Globus pallidus (tissue), 1 donor: ENCODE measurements around the gene COG8.
"Not testable (repeated sequence)": the region's sequence is repeated elsewhere in the genome, so short reads cannot be mapped to it uniquely, and the experiment has no call there.

Source experiments
- DNase-seq: peaks from one replicate; pipeline ENCODE4 v3.0.0-alpha.2; 2015; ENCODE audit warnings: low spot score

COG8 gene, protein sequence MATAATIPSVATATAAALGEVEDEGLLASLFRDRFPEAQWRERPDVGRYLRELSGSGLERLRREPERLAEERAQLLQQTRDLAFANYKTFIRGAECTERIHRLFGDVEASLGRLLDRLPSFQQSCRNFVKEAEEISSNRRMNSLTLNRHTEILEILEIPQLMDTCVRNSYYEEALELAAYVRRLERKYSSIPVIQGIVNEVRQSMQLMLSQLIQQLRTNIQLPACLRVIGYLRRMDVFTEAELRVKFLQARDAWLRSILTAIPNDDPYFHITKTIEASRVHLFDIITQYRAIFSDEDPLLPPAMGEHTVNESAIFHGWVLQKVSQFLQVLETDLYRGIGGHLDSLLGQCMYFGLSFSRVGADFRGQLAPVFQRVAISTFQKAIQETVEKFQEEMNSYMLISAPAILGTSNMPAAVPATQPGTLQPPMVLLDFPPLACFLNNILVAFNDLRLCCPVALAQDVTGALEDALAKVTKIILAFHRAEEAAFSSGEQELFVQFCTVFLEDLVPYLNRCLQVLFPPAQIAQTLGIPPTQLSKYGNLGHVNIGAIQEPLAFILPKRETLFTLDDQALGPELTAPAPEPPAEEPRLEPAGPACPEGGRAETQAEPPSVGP

GRCh38 chr16:69339289-69340094, at the start of gene COG8, which contains the start of gene NIP7:
TSS of gene COG8 (minus strand) at chr16:69339564. CDS start at chr16:69339552, 12 bp downstream.
TSS of gene NIP7 (plus strand) at chr16:69339772. CDS start at chr16:69339830, 58 bp downstream.
- peak; percentile 98 for DNase-seq

DNA sequence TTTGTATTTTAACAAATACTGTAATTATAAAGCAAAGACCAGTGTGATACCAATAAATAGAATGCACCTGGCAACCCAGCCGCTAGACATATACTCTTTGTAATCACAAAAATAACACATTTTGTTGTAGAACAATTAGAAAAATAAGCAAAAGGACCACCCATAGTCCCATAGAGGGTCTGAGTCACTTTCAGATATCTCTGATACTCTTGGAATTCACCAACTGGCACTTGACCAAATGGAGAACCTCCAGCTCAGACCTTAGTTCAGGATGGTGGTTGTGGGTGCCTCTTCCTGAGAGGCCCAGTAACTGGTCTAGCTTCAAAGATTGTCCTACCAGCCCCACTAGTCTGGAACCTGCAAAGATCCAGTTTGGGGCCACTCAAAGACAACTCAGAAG, 47.2 kb upstream of the COG8 start:
- no peak for DNase-seq

- DNase-seq = no peak
Measured at GRCh38 chr16:69384974-69385373, 45.6 kb upstream of the COG8 start.

DNA sequence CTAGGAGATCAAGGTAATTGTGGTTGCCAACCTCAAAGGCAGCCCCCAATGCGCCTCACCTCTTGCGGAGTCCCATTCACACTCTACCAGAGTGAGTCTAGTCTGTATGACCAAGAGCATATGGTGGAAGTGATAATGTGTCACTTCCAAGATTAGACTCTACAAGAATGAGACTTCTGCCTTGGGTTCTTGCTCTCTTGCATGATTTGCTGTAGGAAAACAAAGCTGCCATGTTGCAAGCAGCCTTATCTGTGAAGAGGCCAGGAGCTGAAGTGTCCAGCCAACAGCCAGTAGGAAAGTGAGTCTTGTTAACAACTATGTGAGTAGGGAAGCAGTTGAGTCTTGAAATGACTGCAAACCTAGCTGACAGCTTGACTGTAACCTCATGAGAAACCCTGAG, 43.1 kb upstream of the COG8 start:
- DNase-seq = no peak

DNA sequence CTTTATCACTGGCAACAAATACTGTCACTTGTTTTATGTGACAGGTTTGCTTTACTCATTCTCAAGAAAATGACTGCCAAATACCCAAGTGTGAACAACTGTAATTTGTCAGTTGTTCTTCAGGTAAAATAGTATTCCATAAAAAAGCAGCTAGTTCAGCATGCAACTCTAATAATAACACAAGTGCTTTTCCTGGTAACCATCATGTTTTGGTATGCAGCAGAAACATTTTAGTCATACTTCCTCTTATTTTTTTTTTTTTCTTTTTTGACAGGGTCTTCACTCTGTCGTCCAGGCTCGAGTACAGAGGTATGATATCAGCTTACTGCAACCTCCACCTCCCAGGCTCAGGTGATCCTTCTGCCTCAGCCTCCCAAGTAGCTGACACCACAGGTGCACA, 41.9 kb upstream of the COG8 start:
- DNase-seq = no peak

DNA sequence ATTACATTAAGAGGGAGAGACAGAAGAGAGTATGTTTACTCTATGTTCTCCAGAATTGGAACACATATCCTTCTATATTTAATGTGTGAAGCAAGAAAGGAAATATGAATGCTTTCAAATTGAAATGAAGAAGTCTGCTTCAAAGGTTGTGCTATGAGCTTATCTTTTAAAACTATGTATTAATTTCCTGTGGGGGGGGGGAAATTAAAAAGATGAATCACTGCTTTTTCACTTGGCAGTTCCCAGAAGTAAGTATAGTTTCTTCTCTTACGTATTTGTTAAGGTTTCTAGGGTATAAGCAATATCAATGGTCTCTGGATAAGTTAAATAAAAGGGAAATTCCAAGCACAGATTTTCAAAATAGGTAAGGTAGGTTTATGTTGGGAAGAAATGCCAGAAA, 39.4 kb upstream of the COG8 start:
- DNase-seq = no peak

- no peak for DNase-seq
Measured at GRCh38 chr16:69378036-69378435, 38.7 kb upstream of the COG8 start.

GRCh38 chr16:69376393-69377059, 37.2 kb upstream of the COG8 start:
- DNase-seq = no peak

DNA sequence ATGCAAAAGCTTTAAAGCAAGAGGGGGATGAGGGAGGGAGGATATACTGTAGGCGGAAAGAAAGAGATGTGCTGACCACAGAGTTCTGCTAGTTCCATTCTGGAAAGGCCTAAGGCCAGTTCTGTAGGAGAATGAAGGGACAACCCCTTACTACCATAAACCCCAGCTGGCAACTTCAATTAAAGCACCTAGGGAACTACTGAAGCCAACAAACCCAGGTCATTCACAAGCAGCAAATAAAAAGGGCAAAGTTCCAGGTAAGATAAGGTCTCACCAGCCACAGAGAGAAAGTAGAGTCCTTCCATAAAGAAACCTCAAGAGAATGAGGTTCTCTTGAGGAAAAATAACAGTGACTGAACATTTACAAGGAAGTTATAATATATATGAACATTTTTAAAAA, 33.7 kb upstream of the COG8 start:
- DNase-seq = no peak

GRCh38 chr16:69371564-69371963, 32.2 kb upstream of the COG8 start:
- DNase-seq = no peak

DNA sequence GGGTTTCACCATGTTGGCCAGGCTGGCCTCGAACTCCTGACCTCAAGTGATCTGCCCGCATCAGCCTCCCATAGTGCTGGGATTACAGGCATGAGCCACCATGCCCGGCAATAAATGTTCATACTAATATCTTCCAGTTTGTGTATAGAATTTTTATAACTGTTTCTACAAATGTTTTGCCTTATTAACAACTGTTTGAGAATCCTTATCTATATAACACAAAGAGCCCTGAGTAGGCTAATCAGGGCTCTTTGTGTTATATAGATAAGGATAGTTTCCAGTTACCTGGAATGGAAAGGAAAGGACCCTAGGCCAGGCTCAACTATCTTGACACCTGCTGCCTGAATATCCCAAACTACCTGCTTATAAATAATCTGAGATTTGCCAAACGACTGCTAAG, 29.5 kb upstream of the COG8 start:
- DNase-seq = no peak

DNA sequence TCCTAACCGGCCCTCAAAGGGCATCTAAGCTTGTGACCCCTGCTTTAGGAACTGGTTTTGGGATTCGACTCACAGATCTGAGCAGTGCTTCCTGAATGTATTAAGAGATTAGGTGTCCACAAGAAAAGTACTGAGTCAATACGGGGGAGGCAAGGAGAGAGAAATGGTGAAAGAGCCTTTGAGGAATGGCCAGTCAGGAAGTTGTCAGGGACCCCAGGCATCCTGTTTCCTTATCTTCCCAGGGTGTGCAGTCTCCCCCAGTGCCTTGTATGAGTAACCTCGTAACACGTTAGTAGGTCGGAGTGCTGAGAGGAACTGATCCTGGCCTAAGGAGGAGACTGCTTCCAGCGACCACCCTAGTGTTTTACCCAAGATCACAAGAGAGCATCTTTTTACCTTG, 28.6 kb upstream of the COG8 start:
- DNase-seq = no peak

DNA sequence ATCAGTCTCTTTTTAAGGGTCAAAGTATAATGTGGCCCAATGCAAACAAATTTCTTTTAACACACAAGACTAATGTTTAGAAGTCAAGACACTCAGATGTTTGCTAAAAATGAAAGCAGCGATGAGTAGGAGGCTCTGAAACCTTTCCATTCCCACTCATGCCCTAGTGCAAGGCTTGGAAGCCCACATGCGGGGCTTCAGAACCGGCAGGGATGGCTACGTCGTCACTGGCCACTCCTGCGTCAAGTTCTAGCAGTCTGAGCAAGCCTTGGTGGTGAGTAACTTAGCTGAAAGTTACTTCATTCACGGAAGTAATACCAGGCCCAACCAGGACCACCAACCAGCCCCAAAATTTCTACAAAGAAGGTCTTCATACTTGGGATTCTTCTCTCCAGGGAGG, 27.1 kb upstream of the COG8 start:
- no peak for DNase-seq

GRCh38 chr16:69365901-69366300, 26.5 kb upstream of the COG8 start:
- no peak for DNase-seq

- no peak for DNase-seq
Measured at GRCh38 chr16:69364088-69364487, 24.7 kb upstream of the COG8 start.

GRCh38 chr16:69363281-69363717, 23.9 kb upstream of the COG8 start:
- no peak for DNase-seq

GRCh38 chr16:69360070-69360469, 20.7 kb upstream of the COG8 start:
- not testable (repeated sequence) for DNase-seq

GRCh38 chr16:69351309-69352027, 12.1 kb upstream of the COG8 start, which contains the start of gene TMED6:
TSS of gene TMED6 (minus strand) at chr16:69351786. CDS start at chr16:69351753, 33 bp downstream.
- no peak for DNase-seq

- DNase-seq = no peak
Measured at GRCh38 chr16:69350536-69351133, 11.3 kb upstream of the COG8 start.

- DNase-seq = no peak
Measured at GRCh38 chr16:69349536-69349935, 10.2 kb upstream of the COG8 start.

DNA sequence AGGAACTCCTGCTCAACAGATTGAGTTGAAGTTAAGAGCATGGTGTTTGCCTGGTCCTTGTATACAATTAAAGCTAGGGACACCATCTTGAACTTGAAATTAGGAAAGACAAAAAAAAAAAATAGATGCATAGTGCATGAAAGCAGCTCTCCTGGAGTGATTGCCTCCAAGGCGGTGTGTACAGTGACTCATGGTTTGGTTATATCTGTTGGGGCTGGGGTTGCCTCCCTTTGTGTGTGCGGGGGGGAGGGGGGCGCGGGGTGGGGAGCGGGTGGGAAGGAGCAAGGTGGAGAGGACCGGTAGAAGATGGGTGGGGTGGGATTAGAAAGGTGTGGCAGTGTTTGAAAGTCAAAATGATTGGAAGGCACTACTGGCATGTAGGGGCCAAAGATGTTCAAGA, 8.9 kb upstream of the COG8 start:
- DNase-seq = no peak
